ENCODE measurements around the gene POU2F3.
"Not testable (repeated sequence)": the region's sequence is repeated elsewhere in the genome, so short reads cannot be mapped to it uniquely, and the experiment has no call there.

- TF ChIP-seq CTCF, POLR2A (IDR thresholded peaks at IDR 0.05): not testable (repeated sequence)
Observed at GRCh38 chr11:120253377-120253776, 13.4 kb downstream of the POU2F3 start.

Measured in heart left ventricle (tissue), 13 donors.